NCI-H2081 (cell line): ENCODE measurements around the gene ZKSCAN1.
A peak's percentile ranks its signal among the peaks of the same experiment; 100 is the strongest.

Experiments used
- DNase-seq, 2 experiments: peaks; one replicate each; lab custom pipeline; 2025; lab: John Stamatoyannopoulos, UW

ZKSCAN1 gene

DNA sequence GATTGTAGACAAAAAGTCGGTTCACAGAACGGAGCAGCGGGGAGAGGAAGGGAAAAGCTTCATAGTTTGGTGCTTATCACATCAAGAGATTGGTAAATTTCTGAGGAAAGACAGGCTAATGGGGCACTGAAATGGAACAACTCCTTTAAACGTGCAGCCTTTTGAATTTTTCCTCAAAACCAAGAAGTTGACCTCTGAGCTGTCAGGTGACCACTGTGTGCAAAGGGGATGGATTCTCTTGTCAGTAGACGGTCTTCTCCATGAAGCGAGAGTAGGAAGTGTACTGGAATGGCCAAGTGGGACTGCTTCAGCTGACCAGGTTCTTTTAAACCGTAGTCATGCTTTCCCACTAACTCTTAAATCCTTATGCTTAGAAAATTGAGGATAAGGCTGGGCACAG is 22.9 kb downstream of the ZKSCAN1 start:
- no peak for DNase-seq

DNA sequence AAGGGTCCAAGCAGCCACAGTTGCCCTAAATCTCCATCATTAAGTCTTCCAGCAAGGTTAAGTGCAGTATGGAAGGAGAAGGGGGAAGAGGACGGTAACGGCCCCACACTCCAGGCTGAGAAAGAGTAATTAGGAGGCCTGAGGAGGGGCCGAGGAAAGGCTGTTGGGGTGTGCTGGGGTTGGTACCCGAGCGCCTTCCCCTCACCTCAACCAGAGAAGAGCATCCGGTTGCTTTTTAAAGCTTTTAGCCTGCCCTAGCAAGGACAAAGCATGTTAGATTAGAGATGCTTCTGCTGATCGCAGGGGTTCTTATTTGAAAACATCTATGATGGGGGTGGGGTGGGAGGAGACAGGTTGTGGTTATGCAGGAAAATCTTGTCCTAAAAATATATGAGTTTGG is 25.2 kb downstream of the ZKSCAN1 start:
- DNase-seq = no peak

DNA sequence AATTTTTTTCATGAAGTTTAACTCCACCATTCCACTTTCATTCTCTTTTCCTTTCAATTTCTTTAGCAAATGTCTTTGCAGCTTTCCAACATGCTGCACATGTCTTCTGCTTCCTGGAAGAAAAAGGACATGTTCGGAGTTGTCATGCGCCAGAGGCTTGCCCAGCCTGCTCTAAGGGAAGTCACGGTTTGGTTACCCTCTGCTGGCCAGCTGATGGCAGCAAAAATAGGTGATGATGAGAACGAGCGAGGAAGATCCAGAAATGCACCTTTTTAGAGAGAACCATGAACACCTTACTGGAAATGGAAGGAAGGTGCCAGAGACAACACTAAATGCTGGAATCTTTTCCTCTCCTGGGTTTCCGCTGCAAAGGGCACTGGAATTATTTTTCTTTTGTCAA is 29.3 kb downstream of the ZKSCAN1 start:
- no peak for DNase-seq

DNA sequence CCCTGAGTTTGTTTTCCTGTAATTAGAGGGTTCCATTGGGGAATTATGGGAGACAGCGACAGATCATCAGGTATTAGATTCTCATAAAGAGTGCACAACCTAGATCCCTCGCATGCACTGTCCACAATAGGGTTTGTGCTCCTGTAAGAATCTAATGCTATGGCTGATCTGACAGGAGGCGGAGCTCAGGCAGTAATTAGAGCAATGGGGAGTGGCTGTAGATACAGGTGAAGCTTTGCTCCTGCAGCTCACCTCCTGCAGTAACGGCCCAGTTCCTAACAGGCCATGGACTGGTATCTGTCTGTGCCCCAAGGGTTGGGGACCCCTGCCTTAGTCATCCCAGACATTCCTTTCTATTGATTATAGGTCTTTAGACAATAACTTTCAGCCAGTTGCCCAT is 33.3 kb downstream of the ZKSCAN1 start:
- DNase-seq = no peak

DNA sequence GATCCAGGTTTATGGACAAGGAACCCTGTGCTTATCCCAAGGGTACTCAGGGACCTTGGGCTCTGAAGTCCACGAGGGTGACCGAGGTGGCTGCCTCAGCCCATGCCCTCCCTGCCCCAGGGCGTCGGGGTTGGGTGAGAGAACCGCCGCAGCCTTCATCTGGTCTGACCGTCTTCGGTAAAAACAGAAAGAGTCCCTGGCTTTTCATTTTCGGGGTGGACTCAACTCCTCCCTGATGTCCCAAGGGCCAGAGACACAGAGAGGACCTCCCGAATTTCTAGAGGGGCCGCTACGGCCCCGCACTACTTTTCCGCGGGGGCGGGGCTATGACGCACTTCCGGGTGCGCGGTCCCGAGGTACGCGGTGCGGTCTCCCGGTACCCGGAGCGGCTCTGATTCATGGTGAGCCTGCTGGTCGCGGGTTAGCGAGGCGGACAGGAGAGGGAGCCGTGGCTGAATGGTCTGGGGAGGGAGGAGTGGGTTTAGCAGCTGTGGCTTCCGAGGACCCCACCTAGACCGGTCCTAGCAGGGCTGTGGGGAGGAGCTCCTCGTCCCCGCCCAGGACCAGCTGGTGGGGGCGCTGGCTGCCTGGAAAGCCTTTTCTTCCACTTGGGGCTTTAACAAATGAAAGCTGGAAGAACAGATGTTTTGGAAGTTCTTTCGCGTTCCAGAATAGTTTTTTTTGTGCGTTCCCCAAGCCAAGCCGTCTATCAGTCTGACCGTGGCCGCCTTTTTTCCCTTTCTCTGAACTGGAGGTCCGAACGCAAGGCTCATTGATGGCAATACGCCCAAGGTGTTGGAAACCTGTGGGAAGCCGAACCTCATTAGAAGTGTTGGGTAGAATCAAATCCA is 34.3 kb downstream of the ZKSCAN1 start, which contains the start of gene ZSCAN21:
Gene ZSCAN21 (plus strand): TSS at position 334 of the 851 bp plus-strand sequence. CDS start 7,233 bp downstream, outside the sequence.
- DNase-seq = peak; percentile 83 to 86

DNA sequence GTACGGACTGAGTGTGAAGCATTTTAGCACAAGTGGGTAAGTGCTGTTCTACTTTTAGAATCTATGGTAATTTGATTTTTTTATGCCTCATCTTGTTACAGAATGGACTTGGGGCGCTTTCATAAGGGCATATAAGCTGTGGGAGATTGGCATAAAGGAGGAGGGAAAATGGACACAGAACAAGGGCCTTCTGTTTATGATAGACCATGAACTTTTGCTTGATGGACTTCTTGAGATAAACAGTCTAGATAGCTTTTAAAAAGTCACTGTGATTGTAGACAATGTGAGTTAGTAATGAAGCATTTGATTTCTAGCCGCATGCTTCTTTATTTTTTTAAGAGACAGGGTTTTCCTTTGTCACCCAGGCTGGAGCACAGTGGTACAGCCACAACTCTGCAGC is 36.2 kb downstream of the ZKSCAN1 start:
- no peak for DNase-seq

DNA sequence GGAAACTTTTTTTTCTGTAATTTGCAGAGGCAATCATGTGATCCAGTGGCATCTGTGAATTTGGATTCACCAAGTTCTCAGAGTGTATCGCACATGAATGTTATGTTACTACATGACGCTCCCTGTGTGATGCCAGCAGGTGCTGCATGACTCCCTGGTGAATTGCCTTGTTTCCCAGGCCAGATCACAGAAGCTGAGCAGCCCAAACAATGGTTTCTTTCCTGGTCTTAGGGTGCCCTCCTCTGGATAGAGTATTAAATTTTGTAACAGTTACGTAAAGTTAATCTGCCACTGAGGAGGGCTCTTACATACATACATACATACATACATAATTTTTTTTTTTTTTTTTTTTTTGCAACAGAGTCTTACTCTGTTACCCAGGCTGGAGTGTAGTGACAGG is 37.8 kb downstream of the ZKSCAN1 start:
- DNase-seq = peak; percentile 74 to 88

DNA sequence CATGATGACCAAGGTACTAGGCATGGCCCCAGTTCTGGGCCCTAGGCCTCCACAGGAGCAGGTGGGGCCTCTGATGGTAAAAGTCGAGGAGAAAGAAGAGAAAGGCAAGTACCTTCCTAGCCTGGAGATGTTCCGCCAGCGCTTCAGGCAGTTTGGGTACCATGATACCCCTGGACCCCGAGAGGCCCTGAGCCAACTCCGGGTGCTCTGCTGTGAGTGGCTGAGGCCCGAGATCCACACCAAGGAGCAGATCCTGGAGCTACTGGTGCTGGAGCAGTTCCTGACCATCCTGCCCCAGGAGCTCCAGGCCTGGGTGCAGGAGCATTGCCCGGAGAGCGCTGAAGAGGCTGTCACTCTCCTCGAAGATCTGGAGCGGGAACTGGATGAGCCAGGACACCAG is 41.6 kb downstream of the ZKSCAN1 start:
- DNase-seq = no peak

DNA sequence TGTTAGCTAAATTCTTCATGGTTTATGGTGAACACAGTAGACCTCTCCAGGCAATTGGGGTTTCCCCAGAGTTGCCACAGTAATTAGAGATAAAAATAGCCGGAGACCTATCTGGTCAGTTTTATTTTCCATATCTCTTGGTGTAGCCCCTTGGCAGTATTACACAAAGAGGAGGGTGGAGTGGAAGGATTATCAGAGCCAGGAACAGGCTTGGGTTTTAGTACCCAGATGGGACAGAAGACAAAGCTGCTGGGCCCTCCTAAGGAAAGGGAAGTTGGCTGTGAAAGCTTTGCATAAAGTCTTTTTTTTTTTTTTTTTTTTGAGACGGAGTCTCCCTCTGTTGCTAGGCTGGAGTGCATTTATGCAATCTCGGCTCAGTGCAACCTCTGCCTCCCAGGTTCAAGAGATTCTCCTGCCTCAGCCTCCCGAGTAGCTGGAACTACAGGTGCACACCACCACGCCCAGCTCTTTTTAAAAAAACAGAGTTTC is 43.9 kb downstream of the ZKSCAN1 start:
- no peak for DNase-seq

DNA sequence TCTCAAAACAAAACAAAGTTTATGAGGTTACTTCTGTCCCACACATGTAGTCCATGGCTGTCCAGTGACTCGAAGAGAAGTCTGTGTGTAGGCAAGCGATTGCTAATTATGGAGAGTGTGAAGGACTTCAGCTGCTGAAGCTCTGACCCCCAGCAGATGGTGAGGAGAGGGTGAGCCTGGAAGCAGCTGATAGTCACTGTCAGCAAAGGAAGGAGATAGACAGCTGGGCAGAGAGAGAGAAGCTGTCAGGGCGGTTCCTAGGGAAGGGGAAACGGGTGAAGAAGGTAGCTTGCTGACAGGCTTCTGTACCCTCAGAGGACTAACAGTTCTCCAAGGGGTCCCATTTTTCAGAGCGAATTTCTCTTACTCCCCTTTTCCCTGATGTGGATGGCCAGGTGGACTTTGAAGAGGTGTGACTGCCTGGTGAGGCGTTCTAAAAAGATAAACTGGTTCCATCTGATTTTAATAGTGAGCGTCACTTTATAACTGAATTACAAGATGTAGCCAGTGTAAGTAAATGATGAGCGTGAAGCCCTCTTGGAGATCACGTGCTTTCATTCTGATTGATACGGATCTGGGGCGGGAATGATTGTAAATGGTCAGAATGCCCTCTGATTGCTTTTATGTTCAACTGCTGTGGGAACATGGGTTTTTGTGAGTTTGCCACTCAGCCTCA is 46.3 kb downstream of the ZKSCAN1 start:
- DNase-seq = no peak

DNA sequence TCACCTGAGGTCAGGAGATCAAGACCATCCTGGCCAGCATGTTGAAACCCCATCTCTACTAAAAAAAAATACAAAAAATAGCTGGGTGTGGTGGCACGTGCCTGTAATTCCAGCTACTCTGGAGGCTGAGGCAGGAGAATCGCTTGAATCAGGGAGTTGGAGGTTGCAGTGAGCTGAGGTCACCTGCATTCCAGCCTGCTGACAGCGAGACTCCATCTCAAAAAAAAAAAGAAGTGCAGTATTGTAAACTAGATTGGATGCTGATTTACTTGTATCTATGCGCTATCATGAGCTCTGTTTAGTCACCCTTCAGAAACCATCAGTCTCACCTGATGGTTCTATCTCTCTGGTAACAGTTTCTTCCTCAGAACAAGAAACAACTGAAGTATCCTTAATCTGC is 48.0 kb downstream of the ZKSCAN1 start:
- DNase-seq = no peak

DNA sequence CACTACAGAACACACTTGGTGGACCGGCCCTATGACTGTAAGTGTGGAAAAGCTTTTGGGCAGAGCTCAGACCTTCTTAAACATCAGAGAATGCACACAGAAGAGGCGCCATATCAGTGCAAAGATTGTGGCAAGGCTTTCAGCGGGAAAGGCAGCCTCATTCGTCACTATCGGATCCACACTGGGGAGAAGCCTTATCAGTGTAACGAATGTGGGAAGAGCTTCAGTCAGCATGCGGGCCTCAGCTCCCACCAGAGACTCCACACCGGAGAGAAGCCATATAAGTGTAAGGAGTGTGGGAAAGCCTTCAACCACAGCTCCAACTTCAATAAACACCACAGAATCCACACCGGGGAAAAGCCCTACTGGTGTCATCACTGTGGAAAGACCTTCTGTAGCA is 48.8 kb downstream of the ZKSCAN1 start:
- no peak for DNase-seq

DNA sequence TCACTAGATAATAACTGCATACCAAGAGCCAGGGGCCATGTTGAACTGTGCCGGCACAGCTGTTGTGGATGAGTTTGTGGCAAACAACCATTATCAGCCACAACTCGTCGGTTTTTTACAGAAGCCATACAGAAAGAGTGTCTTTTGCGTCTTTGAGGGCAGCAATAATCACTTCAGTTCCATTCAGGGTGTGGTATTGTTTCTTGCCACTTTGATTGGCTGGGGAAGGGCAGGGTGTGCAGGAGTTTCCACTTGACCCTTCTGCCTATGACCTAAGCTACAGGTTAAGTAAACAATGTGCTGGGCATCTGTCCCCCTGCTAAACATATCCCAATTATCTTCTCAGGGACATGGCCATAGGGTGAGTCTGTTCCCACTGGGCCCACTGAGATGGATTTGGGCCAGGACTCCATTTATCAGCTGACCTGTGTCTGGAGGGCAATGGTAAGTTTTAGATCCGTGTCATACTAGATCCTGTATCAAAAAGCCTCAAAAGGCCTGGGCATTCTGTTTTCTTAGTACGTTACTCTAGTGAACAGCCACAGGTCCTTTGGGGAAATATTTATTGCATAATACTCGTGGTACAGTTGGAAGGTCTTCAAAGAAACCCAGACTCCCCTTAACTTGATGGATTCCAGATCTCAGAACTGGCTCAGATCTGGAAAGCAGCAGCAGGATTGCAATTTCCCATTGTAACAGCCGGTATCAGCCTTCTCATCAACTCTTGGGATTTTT is 50.2 kb downstream of the ZKSCAN1 start:
- no peak for DNase-seq

DNA sequence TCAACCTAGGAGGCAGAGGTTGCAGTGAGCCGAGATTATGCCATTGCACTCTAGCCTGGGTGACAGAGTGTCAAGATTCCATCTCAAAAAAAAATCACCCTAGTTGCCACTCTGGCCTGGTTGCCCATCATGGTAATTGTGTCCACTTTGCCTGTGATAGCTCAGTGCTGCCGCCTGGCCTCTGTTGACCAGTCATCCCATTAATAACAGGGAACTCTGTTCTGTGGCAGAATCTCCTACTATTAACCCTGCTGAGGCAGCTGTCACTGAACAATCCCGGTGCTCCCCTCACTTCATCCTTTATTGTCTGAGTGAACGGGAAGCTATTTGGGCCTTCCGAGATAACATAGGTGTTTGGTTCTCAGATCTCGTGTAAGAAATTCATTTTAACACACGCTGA is 51.6 kb downstream of the ZKSCAN1 start:
- no peak for DNase-seq

DNA sequence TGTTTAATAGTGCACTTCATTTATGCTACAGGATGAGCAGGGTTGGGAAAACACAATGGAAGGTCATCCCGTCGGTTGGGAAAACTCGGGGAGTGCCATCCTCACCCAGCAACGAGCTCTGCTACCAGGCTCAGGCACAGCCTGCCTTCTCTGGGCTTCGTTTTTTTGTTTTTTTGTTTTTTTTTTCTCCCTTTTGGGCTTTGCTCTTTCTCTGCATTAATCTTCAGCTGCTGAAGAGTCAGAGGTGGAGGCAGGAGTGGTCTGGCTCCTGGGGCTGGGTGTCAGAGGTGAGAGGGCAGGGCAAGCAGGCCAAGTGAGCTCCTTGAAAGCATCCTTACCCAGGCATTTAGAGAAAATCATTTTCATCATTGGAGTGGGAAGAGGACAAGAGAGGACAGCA is 54.6 kb downstream of the ZKSCAN1 start:
- no peak for DNase-seq

DNA sequence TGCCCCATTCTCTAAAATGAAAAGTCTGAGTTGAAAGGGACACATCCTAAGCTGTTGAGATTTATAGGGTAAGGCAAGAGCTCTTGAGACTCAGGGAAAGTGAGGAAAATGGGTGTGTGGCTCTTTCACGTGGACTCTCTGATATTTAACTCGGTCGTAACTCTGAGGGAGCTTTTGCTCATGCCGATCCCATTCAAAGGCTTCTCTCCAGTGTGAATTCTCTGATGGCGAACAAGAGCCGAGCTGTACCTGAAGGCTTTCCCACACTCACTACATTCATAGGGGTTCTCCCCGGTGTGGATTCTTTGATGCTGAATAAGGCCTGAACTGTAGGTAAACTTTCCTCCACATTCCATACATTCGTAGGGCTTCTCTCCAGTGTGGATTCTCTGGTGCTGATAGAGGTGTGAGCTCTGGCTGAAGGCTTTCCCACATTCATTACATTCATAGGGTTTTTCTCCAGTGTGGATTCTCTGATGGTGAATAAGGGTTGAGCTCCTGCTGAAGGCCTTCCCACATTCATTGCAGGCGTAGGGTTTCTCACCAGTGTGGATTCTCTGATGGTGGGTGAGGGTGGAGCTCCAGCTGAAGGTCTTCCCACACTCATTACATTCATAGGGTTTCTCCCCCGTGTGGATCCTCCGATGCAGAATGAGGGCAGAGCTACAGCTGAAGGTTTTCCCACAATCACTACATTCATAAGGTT is 55.8 kb downstream of the ZKSCAN1 start:
- DNase-seq = no peak

DNA sequence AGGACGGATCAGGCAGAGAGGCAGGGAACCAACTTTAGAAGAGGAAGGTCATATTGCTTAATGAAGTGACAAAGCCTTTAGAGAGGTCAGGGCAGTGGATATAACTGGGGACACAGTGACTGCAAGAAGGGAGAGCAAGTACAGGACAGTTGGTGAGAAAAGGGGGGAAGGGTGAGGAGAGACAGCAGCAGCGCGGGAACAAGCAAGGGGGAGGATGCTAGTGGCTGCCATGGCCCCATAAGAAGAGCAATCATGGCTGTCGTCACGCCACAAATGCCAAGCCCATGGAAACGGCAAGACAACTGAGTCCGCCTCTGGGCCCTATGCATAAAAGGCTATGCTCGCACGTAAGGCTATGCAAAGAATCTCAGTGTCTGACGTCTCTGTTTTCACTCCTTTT is 57.1 kb downstream of the ZKSCAN1 start:
- no peak for DNase-seq

DNA sequence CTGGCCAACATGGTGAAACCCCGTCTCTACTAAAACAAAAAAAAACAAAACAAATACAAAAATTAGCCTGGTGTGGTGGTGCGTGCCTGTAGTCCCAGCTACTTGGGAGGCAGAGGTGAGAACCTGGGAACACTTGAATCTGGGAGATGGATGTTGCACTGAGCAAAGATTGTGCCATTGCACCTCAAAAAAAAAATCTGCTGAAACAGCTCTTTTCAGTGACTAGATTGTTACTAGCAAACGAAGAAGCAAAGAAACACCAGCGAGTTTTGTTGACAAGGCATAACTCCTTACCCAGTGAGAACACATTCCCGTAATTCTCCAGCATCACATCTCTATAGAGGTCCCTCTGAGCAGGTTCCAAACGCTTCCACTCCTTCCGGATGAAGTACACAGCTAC is 59.4 kb downstream of the ZKSCAN1 start:
- DNase-seq = no peak

DNA sequence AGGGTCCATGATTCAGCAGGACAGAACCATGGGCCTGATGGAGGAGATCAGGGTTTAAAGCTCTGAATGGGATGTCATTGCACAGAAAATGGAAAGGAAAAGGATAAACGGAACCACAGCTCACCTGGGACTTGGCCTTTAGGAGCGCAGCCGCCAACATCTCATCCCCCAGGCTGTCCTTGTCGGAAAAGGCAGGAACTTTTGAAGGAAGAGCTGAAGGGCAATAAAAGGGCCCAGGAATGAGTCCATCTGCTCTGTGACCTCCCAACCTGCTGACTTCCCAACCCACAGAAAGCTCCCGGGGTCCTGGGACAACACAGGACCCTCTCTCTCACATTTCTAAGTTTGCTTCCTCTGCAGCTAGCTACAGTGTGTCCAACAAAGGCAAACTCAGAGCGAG is 60.0 kb downstream of the ZKSCAN1 start:
- DNase-seq = no peak

DNA sequence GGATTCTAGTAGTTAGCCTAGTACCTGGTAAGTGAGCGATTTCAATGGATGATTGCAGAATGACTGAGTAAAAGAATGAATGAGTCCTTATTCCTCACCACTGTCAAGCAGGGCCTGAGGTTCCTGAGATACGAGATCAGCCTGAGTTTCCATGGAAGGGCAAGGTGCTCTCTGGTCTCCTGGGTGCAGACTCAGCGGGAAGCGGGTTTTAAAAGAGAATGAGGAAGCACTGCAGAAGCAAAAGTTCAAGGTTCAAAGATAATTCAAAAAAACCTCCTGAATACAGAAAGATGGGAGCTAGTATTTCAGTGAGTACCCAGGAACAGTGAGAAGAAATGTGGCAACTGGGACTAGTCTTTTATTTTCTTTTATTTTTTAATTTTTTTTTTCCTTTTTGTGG is 61.8 kb downstream of the ZKSCAN1 start:
- no peak for DNase-seq

DNA sequence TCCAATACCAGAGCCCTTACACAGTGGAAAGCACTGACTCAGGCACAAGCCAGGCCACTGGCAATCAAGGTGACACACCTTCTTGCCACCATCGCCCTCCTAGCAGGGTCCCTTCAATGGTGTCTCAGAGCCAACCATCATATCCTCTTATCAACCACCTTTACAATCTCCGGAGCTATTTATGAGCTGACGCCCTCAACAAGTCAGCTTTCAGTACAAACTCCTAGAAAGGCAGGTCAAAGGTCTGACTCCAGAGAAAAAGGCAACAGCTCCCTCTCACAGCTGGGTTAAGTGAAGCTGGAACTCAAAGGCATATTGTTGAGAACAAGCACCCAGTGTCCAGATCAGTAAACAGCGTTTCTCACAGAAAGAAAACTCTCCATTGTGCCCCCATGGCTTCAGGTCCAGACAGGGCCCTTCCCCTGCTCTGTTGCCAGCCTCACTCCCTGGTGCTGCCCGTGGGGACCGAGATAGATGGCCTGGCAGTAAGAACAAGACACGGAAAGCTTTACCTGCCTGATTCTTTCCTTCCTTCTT is 63.7 kb downstream of the ZKSCAN1 start:
- no peak for DNase-seq
